Measurements from ENCODE around the gene GBF1.
"Not testable (repeated sequence)": the region's sequence is repeated elsewhere in the genome, so short reads cannot be mapped to it uniquely, and the experiment has no call there.

GBF1 gene, protein sequence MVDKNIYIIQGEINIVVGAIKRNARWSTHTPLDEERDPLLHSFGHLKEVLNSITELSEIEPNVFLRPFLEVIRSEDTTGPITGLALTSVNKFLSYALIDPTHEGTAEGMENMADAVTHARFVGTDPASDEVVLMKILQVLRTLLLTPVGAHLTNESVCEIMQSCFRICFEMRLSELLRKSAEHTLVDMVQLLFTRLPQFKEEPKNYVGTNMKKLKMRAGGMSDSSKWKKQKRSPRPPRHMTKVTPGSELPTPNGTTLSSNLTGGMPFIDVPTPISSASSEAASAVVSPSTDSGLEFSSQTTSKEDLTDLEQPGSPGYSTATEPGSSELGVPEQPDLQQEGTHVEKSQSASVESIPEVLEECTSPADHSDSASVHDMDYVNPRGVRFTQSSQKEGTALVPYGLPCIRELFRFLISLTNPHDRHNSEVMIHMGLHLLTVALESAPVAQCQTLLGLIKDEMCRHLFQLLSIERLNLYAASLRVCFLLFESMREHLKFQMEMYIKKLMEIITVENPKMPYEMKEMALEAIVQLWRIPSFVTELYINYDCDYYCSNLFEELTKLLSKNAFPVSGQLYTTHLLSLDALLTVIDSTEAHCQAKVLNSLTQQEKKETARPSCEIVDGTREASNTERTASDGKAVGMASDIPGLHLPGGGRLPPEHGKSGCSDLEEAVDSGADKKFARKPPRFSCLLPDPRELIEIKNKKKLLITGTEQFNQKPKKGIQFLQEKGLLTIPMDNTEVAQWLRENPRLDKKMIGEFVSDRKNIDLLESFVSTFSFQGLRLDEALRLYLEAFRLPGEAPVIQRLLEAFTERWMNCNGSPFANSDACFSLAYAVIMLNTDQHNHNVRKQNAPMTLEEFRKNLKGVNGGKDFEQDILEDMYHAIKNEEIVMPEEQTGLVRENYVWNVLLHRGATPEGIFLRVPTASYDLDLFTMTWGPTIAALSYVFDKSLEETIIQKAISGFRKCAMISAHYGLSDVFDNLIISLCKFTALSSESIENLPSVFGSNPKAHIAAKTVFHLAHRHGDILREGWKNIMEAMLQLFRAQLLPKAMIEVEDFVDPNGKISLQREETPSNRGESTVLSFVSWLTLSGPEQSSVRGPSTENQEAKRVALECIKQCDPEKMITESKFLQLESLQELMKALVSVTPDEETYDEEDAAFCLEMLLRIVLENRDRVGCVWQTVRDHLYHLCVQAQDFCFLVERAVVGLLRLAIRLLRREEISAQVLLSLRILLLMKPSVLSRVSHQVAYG (N-terminal part only)

DNA sequence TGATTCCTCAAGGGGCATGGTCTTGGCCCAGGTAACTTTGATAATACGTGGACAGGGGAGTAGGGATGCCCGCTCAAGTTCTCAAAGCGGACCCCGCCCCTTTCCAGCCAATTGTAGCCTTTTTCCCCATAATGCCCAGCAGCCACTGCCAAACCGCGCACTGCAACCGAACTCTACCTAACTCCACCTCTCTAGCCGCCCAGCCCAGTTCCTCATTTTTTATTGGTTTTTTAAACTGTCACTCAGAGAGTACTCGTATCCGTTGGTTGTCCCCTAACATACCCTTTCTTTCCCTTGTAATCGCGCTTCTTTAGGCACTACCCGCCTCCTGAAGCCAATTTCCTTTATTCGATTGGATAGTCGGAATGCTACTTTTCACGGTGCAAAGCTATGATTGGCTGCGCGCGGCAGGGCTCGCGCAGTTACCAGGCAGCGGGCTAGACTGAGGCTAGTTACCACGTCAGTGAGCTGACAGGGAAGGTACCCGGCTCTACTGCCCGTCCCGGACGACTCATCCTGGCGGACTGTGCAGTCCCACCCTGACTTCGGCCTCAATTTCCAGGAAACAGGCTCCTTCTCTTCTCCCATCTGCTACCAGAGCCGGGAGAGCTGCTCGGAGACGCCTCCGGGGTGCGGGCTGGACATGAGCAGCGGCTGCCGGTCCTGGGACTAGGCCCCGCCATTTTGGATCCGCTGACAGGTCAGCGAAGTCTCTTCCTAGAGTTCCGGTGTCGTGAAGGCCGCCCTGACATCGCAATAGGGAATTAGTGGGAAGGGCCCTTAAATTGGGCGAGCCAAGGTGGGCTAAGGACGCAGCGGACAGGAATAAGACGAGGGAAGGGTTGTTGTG, at the start of gene GBF1:
Gene GBF1, plus strand, starts transcription at position 451 of the 850 bp plus-strand sequence. CDS start 13,407 bp downstream, outside the sequence.
- peak; percentile 99 for DNase-seq (ENCODE audit: low spot score)

DNA sequence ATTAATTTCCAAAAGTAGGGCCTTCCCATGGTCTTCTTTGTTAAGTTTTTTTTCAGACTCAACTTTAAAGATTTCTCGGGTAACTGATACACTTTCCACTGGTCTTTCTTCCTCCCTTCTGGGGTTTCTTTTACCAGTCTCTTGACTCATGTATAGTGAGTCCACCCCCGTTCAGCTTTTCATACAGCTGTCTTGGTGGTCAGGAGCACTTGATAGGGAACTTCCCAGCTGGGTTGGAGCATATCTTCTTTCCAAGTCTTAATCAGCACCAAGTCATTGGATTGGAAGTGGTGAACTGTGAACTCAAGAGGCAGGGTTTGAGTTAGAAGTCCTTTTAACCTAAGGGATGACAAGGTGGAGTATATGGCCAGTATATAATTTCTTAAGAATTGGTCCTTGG, 48.4 kb upstream of the GBF1 start:
- DNase-seq (ENCODE audit: low spot score), result no peak

DNA sequence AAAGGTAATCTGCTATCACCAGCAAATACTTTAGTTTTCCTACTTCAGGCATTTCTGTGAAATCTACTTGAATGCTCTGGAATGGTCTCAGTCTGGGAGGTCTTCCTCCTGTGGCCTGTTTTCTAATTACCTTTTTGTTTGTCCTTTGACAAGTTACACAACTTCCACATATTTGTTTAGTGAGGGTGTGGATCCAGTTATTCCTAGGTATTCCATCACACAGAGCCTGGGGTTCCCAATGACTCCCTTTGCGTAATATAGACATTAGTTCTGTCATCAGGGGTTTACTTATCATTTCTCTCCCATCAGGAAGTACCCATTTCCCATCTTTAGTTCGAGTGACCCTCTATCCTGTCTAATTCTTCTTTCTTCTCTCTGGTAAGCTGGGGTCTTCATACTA, 47.3 kb upstream of the GBF1 start:
- DNase-seq (ENCODE audit: low spot score), result no peak

DNA sequence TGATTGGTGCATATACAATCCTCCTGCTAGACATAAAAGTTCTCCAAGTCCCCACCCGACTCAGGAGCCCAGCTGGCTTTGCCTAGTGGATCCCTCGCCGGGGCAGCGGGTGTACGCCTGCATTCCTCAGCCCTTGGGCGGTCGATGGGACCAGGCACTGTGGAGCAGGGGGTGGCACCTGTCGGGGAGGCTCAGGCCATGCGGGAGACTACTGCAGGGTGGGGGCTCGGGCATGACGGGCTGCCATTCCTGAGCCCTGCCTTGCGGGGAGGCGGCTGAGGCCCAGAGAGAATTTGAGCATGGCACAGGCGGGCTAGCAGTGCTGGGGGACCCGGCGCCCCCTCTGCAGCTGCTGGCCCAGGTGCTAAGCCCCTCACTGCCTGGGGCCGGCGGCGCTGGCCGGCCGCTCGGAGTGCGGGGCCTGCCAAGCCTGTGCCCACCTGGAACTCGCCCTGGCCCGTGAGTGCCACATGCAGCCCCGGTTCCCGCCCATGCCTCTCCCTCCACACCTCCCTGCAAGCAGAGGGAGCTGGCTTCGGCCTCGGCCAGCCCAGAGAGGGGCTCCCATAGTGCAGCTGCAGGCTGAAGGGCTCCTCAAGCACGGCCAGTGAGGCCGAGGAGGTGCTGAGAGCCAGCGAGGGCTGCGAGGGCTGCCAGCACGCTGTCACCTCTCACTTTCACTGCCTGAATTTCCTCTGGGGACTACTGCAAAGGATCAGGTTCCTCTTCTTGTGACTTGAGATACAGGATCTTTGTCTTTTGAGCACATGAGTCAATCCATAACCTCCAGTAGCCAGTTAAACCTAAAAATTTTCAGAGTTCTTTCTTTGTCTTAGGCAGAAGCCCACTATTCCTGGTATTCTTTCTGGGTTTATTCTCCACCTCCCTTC, 44.3 kb upstream of the GBF1 start:
- DNase-seq (ENCODE audit: low spot score), result no peak

DNA sequence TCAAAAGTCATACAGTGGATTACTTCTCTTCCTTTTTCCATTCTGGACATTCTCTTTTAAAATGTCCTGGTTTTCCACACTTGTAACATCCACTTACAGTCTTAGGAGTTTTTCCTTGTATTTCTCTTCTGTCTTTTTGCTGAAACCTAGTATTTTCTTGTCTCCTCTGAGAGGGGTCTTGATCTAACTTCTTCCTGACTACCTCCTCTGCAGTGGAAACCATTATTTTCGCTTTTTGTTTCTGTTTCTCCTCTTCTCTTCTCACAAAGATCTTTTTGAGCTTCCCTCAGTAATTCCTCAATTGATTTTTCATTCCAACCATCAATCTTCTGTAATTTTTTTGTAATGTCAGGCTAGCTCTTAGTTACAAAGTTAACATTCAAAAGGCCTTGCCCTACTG, 42.9 kb upstream of the GBF1 start:
- no peak for DNase-seq (ENCODE audit: low spot score)

DNA sequence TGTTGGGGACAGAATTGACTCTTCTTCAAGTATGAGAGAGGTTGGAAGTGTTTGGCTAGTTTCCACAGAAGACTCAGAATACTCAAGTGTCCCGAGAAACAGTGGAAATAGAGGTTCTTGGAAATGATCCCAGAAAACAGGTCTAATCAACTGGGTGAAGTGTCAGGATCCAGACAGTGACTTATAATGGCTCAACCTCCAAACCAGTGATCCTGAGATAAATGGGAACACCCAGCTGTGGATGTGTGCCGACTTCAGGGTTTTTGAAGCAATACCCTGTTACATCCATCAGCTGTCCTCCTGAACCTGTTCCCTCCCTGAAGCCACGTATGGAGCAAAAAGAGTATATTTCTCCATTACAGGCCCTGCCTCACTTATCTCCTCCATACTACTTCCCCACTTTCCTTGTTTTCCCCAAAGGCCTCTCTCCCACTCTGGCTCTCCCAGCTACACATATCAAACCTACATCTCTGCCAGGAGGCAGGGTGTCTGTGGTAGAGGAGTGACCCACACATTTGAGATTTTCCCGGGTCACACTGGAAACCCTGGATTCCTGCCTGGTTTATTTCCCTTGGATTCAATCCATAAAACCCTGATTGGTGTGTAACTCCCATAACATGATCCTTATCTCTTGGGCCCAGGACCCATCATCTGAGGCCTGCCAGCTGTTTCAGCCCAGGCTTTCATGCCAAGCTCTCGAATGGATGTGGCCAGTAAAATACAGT, 36.9 kb upstream of the GBF1 start:
- DNase-seq (ENCODE audit: low spot score), result no peak

DNA sequence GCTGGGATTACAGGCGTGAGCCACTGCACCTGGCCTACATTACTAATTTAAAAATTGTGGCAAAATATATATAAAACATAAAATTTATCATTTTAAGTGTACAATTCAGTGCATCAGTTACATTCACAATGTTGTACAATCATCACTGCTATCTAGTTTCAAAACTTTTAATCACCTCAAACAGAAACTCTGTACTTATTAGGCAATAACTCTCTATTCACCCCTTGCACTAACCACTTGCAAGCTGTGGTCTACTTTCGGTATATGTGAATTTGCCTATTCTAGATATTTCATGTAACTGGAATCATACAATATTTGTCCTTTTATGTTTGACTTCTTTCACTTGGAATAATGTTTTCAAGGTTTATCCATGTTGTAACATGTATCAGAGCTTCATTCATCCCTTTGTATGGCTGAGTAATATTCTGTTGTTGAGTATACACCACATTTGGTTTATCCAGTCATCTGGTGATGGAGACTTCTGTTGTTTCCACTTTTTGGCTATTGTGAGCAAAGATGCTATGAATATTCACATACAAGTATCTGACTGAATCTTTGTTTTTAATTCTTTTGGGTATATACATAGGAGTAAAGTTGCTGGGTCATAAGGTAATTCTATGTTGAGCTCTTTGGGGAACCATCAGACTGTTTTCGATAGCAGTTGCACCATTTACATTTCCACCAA, 33.6 kb upstream of the GBF1 start:
- no peak for DNase-seq (ENCODE audit: low spot score)

DNA sequence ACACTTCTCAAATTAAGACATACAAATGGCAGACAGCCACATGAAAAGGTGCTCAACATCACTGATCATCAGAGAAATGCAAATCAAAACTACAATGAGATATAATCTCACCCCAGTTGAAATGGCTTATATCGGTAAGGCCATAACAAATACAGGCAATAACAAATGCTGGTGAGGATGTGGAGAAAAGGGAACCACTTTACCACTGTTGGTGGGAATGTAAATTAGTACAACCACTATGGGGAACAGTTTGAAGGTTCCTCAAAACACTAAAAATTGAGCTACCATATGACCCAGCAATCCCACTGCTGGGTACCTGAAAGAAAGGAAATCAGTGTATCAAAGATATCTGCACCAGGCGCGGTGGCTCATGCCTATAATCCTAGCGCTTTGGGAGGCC, 31.7 kb upstream of the GBF1 start:
- DNase-seq (ENCODE audit: low spot score), result not testable (repeated sequence)

DNA sequence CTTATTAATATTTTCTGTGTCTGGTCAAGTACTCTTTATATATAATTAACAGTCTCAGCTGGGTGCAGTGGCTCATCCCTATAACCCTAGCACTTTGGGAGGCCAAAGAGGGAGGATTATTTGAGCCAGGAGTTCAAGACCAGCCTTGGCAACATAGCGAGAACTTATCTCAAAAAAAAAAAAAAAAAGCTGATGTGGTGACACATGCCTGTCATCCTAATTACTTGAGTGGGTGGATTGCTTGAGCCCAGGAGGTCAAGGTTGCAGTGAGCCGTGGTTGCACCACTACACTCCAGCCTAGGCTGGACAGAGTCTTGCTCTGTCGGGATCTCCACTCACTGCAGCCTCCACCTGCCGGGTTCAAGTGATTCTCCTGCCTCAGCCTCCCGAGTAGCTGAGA, 26.0 kb upstream of the GBF1 start:
- no peak for DNase-seq (ENCODE audit: low spot score)

DNA sequence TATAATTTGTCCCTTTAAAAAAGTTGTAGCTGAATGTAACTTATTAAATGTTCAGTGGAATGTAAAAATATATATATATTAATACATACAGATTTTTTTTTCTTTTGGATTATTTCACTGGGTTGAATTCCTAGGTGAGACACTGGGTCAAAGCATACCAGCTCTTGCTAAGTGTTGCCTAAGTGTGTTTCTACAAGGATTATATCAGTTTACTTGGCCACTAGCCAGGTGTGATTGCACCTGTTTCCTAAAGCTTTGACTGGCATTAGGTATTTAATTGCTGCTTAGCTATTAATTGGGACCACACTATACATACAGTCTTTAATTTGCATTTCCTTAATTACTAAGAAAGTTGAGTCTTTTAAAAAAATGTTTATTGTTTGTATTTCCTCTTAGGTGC, 24.7 kb upstream of the GBF1 start:
- DNase-seq (ENCODE audit: low spot score), result no peak

DNA sequence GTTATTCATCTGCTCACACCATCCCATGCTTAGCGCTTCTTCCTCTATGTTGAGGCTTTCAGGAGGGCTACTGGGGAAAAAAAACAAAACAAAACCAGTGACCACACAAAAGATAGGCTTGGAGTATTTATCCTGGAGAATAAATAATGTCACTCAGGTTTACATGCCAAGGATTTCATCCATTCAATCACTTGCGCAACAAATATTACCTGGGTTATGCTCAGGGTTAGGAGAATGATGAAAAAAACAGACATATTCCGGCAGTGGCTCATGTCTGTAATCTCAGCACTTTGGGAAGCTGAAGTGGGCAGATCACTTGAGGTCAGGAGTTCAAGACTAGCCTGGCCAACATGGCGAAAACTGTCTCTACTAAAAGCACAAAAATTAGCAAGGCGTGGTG, 22.5 kb upstream of the GBF1 start:
- DNase-seq (ENCODE audit: low spot score), result no peak

DNA sequence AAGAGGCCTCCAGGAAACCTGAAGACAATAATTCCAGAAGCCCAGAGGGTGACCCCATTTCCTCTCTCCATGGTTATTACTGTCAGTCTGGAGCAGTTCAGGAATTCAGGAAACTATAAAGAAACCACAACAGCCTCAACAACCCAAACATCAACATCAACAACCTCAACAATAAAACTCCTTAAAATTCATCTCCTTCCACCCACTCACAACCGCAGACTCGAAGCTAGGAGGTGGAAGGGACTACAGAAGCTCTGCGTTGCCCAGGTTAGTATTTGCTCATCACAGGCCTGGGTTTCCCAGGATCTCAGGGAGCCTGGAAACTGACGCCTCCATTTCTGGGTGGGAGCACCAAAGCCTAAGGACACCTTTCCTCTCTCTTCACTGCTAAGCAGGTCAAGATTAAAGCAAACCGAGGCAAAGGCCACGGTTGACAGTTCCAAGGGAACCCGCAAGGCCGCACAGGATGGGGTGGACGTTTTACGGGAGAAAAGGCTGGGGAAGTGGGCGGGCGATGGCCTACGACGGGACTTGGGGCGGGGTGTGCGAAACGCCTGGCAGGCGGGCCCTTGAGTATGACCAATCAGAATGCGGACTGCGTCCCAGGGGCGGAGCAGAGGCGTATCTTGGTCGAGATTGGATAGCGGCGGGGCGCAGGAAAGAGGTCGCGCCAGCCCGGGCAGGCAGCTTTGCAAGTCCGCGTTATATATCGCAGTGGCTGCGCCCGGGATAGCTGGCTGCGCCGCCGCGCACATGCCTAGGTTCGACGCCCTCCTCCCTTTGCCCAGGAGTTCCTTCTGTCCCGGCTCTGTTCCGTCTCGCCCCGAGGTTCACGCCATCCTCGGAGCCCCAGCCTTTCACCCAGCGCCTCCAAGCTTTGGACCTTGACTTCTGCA, 19.4 kb upstream of the GBF1 start, which contains the start of gene ELOVL3:
Gene ELOVL3, plus strand, starts transcription at position 654 of the 896 bp plus-strand sequence. CDS start 250 bp downstream, outside the sequence.
- peak; percentile 98 for DNase-seq (ENCODE audit: low spot score)

DNA sequence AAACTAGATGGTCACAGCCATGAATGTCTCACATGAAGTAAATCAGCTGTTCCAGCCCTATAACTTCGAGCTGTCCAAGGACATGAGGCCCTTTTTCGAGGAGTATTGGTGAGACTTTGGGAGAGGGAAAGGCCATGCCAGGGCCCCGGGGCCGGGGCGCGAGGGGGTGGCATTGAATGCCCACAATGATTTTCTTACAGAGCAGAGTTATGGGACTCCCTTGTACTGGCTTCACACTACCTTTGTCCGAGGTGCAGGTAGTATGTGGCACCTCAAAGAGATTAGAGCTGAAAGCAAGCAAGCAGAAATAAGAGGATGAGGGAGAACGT, 18.8 kb upstream of the GBF1 start:
- DNase-seq (ENCODE audit: low spot score), result no peak

DNA sequence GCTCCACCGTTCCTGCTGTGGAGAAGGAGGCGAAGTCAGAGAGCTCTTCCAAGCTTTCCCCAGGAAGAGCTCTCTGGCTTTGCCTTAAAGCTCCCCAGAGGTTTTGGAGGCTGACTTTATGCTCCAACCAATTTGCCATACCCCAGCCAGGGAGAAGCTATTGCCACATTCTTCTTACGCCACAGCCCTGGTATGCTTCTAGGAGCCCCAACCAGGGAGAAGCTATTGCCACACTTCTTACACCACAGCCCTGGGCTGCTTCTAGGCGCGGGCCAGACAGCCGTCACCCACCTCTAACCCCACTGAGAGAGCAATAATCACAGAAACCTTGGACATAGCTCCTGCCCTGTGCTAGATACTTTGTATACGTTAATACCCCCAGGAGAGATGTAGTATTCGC, 18.3 kb upstream of the GBF1 start:
- DNase-seq (ENCODE audit: low spot score), result no peak

DNA sequence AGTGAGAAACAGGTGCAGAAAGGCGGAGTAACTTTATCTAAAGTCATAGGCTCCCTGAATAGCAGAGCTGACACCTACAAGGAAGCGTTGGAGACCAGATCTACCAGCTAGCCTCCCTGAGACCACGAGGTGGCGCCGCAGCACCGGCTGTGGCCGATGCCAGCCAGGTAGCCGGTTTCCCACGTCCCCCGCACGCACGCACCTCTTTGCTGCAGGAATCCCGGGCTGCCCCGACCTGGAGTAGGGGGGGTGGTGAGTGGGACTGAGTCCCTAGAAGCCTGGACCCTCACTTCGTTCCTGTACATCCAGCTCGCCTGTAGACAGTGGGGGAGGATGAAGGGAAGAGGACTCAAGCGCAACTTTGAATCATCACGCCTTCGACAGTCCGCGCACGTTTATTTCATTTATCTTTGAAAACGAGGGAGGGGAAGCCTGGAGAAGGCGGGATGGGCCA, 15.5 kb upstream of the GBF1 start:
- peak; percentile 83 for DNase-seq (ENCODE audit: low spot score)

DNA sequence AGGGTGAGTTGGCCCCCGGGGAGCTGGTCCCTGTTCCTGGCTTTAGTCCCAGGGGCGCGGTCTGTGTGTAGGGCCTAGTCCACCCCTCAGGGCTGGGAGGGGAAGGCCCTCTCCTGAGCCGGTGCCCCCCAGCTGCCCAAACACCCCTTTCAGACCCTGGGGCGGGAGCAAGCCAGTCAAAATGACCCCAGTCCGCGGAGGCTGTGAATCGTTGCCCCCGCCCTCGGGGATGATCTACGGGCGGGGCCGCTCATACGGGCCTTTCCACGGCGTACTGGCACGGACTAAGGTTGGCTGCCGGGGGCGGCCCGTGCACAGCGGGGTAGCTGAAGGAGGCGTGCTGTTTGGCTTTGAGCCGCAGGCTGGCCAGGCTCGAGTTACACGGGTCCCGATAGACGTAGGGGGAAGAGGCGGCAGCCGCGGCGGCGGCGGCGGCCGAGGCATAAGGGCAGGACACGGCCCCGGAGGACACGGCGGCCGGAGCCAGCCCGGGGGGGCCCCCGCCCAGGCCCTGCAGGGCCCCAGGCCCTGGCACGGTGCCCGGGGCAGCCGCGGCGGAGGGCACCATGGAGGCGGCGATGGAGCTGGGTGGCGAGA, 15.0 kb upstream of the GBF1 start:
- DNase-seq (ENCODE audit: low spot score), result peak; percentile 45

DNA sequence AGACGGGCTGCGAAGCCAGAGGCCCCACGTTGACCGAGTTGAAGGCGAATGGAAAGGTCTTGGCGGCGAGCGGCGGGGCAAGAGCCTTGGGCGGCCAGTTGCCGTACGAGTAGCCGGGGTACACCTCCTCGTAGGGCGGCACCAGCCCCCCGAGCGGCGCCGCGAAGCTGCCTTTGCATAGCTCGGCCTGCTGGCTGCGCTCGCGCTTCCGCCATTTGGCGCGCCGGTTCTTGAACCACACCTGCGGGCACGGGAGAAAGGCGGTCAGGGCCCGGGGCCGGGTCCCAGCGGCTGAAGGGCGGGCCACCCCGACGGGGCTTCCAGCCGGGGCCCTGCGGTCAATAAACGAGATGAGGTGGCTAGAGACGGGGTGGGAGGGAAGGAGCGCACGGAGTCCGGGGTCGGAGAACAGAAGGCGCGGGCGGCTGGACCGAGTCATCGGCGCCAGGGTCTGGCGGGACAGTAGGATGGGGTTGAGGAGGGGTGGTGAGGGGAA, 14.4 kb upstream of the GBF1 start:
- peak; percentile 63 for DNase-seq (ENCODE audit: low spot score)
